Fibroblast of skin of back (primary cell): ENCODE results near the gene RAB41. TPM values are rescaled to one million over a fixed set of nuclear protein-coding genes. Genes with fewer than 3 reads are reported as not detected.
"Not testable (repeated sequence)": the region's sequence is repeated elsewhere in the genome, so short reads cannot be mapped to it uniquely, and the experiment has no call there.

ENCODE experiments used
- DNase-seq: peaks from one replicate; pipeline ENCODE4 v3.0.0-alpha.2; 2013
- polyA plus RNA-seq, 2 experiments: library from polyadenylated mRNA; unstranded; fragments of 120-200 nt; gene quantifications; one replicate each; pipeline ENCODE4 v1.2.1, GENCODE V29; 2013; ENCODE audit not compliant: insufficient read length in 2 of 2

The RAB41 gene
- 0.35 TPM for polyA plus RNA-seq (2013, experiment 1 of 2; ENCODE audit: insufficient read length)
- polyA plus RNA-seq (2013, experiment 2 of 2; ENCODE audit: insufficient read length), result not detected

GRCh38 chrX:70281951-70282350 lies at the start of gene RAB41:
Gene RAB41, plus strand, starts transcription at chrX:70282172. Its CDS starts 46 bp downstream, at chrX:70282218.
- DNase-seq, result no peak

- no peak for DNase-seq
These were observed 47.6 kb upstream of the RAB41 start, which contains the start of gene AWAT1 for GRCh38 chrX:70234355-70234754. Gene AWAT1, plus strand, starts transcription at chrX:70234655. Its CDS starts 41 bp downstream, at chrX:70234696.

DNA sequence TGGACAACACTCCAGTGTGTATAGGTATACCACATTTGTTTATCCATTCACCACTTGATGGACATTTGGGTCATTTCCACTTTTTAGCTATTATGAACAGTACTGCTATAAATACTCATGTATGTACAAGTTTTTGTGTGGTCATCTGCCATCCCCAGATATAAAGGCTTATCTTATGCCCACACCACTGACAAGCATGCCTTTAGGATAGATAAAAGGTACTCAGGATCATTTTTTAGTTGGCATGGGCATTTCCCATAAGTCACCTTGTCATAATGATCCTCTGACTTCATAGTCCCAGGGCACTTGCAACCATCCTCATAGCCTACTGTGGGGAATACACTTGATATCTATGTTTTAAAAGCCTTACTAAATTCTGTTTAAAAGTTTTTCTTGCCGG lies 41.2 kb upstream of the RAB41 start:
- no peak for DNase-seq

GRCh38 chrX:70241501-70241900 lies 40.5 kb upstream of the RAB41 start:
- no peak for DNase-seq

DNA sequence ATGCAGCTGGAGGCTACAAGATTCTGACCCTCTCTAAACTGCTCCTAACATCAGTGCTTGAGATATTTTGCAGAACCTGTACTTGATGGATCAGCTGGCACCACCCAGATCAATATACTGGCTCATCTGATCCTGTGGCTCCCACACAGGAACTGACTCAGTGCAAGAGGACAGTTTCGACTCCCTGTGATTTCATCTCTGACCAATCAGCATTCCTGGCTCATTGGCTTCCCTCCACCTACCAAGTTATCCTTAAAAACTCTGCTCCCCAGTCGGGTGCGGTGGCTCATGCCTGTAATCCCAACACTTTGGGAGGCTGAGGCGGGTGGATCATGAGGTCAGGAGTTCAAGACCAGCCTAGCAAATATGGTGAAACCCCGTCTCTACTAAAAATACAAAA lies 38.4 kb upstream of the RAB41 start:
- DNase-seq, result not testable (repeated sequence)

DNA sequence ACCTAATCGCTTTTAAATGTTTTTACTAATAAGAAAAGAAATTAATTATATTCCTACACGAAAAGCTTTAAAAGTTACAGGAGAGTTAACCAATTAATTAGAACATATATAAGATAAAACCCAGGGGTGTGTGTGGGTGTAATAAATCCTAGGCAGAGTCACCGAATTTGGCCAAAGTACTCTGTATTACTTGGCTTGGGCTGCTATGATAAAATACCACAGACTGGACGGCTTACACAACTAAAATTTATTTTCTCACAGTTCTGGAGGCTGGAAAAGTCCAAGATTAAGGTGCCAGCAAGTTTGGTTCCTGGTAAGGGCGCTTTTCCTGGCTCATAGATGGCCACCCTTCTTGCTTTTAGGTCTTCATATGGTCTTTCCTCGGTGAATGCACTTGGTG lies 37.1 kb upstream of the RAB41 start:
- no peak for DNase-seq

- no peak for DNase-seq
These were observed 34.7 kb upstream of the RAB41 start for GRCh38 chrX:70247252-70247651.

DNA sequence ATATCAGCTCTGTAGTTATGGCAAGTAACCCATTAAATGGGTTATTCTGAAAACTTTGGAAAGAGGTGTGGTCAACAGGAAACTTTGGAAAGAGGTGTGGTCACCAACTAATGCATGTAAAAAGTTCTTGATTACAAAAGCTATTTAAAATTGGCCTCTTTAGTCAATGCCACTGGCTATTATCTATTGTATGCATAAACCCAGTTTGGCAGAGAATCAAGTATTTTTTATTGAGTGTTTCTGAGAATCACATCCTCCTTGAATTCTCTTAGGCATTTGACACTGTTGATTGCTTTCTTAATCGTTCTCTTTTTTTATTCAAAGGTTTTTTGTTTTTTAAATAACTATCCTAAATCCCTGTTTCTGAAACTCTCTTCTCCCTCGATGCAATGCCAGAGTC lies 29.5 kb upstream of the RAB41 start:
- DNase-seq, result no peak

GRCh38 chrX:70253377-70254062 lies 28.5 kb upstream of the RAB41 start:
- DNase-seq, result no peak

GRCh38 chrX:70254063-70254400 lies 27.9 kb upstream of the RAB41 start:
- no peak for DNase-seq

DNA sequence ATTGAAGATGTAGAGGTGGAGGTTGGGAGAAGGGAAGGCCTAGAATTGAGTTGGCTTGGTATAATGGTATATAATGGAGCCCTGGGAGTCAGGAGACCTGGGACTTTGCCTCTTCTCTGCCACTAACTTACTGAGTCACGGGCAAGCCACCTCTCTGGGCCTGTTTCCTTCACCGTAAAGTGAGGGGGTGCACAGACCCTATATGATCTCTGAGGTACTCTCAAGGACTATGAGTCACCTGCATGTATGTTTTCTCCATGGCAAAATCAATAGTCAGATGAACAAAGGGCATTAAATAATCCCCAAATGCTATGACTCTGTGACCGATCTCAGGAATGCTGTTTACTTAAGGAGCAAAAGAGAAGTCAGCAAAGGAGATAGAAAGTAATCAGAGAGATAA lies 27.1 kb upstream of the RAB41 start:
- DNase-seq, result no peak

DNA sequence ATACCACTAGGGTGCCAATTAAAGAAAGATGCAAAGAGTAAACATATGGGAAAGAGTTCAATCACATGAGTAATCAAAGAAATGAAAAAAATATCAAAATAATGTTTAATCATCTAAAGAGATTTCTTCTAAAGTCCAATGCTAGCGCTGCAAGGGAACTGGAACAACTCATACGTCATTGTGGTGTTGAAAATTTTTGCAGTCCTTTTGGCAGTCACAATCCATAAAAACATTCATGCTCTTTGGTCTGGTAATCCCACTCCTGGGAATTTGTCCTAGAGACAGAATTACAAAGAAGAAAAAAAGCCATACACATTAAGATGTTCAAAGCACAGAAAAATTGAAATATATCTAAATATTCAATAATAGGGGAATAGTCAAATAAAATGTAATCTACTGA lies 26.5 kb upstream of the RAB41 start:
- DNase-seq, result no peak

- DNase-seq, result no peak
These were observed 24.3 kb upstream of the RAB41 start for GRCh38 chrX:70257423-70258288.

GRCh38 chrX:70260104-70260503 lies 21.9 kb upstream of the RAB41 start, which contains the start of gene P2RY4:
Gene P2RY4, minus strand, starts transcription at chrX:70260204. Its CDS starts 580 bp downstream, at chrX:70259624.
- DNase-seq, result no peak

DNA sequence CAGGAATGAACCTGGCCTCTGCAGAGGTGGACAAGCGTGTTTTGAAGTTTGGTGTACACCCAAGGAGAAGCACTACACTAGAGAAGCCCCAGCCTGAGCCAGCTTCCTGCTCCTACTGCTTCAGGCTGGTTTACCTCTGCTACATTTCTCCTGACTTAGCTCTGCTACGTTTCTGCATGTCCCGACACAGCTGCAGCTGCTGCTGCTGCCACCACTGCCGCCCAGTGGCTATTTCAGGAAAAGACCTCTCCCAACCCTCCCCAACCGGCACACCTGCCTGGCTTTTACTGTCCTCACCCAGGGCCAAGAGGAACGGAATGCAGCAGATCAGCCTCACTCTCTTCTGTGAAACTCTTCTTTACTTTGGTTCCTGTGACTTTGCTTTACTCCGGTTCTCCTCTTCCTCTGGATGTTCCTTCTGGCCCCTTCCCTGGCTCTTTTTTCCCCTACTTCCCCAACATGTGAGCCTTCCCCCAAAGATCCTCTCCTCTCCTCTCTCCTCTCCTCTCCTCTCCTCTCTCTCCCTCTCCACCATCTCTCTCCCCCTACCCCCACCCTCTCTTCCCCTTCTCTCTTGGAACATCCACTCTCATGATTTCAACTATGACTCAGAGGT lies 18.9 kb upstream of the RAB41 start:
- peak; percentile 15 for DNase-seq

DNA sequence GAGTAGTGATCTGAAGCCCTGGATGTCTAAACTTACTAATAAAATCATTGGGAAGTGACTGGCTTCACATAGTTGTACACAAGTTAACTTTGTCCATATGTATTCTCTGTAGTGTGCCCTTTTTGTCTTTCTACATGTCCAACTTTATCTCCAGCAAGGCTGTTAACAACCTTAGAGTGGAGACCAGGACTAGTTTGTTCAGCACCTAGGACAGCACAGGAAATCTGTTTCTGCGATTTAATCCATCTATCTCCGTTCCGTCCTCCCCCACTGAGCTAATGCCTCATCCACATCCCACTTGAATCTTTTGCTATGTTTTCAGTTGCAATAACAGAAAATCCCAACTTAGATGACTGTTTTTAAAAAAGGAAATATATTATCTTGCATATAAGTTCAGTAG lies 17.2 kb upstream of the RAB41 start:
- no peak for DNase-seq

GRCh38 chrX:70268034-70268433 lies 13.9 kb upstream of the RAB41 start, which contains the start of gene ARR3:
Gene ARR3, plus strand, starts transcription at chrX:70268334. Its CDS starts 1,052 bp downstream, at chrX:70269386.
- DNase-seq, result no peak

GRCh38 chrX:70274029-70274428 lies 7.9 kb upstream of the RAB41 start:
- DNase-seq, result not testable (repeated sequence)

GRCh38 chrX:70279081-70279480 lies 2.9 kb upstream of the RAB41 start:
- DNase-seq, result no peak

DNA sequence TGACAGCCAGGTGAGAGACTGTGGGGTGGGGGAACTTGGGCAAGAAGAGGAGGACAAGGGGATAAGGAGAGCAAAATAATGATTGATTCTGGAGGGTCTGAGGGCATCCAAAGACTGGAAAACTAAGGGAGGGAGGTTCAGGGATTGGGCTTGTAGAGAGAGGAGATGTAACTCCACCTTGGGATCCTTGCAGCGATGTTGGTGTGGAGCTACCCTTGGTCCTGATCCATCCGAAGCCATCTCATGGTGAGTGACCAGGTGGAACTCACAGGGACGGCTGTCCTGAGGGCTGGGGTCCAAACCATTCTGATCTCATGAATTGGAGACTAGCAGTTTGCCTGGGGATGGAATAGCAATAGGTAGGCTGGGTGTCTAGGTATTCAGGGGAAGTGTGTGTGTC lies 1.4 kb upstream of the RAB41 start:
- DNase-seq, result no peak

DNA sequence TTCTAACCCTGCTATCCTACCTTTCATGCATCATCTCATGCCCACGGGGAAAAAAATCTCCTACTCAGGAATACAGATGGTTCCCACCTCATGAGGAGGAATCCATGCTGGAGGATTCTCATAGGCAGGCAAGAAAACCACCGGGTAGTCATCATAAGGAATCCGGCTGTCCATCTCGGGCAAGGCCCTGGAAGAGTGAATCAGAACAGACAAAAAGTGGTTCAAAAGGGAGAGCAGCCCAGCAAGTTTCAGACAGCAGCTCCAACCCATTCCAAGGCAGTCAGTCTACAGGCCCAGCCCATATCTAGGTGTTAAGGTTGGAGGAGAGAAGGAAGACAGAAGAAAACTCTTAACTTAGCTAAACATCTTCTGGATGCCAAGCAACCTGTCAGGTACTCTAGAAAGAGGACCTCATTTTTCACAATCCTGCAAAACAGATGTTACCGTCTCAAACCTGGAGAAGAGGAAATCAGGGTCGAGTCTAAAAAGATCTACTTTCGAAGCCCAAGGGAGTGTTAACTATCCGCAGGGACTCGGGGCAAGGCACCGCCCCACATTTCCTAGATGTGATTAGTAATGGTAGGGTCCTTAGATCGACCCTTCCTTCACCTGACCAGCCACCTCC lies 7.3 kb downstream of the RAB41 start:
- peak; percentile 1 for DNase-seq
